H1 (cell line): ENCODE data around the gene KLK5. TPM values are rescaled to one million over a fixed set of nuclear protein-coding genes. Genes with fewer than 3 reads are reported as not detected.

Experiments
- CTCF ChIA-PET: fragments of 300-600 bp; sonication (Branson Sonifier 250); formaldehyde crosslinking; loops from one replicate; lab custom pipeline; 2021; ENCODE audit not compliant: partially characterized antibody; lab: Charles Lee
- POLR2A ChIA-PET: fragments of 300-600 bp; sonication (Branson Sonifier 250); formaldehyde crosslinking; loops from one replicate; lab custom pipeline; 2021; ENCODE audit warnings: inconsistent platforms; ENCODE audit not compliant: partially characterized antibody; lab: Charles Lee
- DNase-seq, 2 experiments: peaks; one replicate each; pipeline versions ENCODE4 v3.0.0 to v3.0.0-alpha.2; 2010 to 2022; ENCODE audit warnings: low spot score in 2 of 2, low read depth in 1 of 2, mixed read lengths in 1 of 2
- FAIRE-seq: peaks from 2 replicates; lab custom pipeline; 2011; peaks lifted over from hg19 to GRCh38; lab: Jason Lieb, UNC
- H2AFZ ChIP-seq: 2 replicates; pipeline ENCODE4 v1.8.1; 2012; ENCODE audit warnings: low read length, inconsistent platforms
- H2AK5ac ChIP-seq: 2 replicates; pipeline ENCODE4 v1.6.1; 2013; ENCODE audit warnings: low read depth, low read length
- H2BK120ac ChIP-seq: replicated peaks from 2 replicates; pipeline ENCODE3; 2013; ENCODE audit warnings: low read depth, low read length, inconsistent platforms
- H2BK12ac ChIP-seq: 2 replicates; pipeline ENCODE4 v1.6.1; 2013; ENCODE audit warnings: low read depth, low read length
- H2BK15ac ChIP-seq: 2 replicates; pipeline ENCODE4 v1.6.1; 2013; ENCODE audit warnings: low read length
- H2BK20ac ChIP-seq: 2 replicates; pipeline ENCODE4 v1.6.1; 2013; ENCODE audit warnings: low read length
- H2BK5ac ChIP-seq: 2 replicates; pipeline ENCODE4 v1.6.1; 2013; ENCODE audit warnings: low read depth, low read length
- H3K14ac ChIP-seq: 2 replicates; pipeline ENCODE4 v1.6.1; 2013; ENCODE audit warnings: inconsistent platforms; ENCODE audit not compliant: insufficient read length
- H3K18ac ChIP-seq: 2 replicates; pipeline ENCODE4 v1.6.1; 2013; ENCODE audit warnings: low read length; ENCODE audit errors: extremely low read depth
- H3K23ac ChIP-seq: 2 replicates; pipeline ENCODE4 v1.6.1; 2013; ENCODE audit warnings: inconsistent platforms; ENCODE audit not compliant: insufficient read length
- H3K23me2 ChIP-seq: 2 replicates; pipeline ENCODE4 v1.6.1; 2013; ENCODE audit warnings: low read depth, low read length
- H3K27ac ChIP-seq: 2 replicates; pipeline ENCODE4 v1.6.1; 2011; ENCODE audit warnings: low read depth, low read length, inconsistent platforms
- H3K27me3 ChIP-seq, 4 experiments: replicated peaks in 1 of 4; 1 replicate in 1 of 4; 2 replicates in 3 of 4; pipeline versions ENCODE4 v1.6.1 to v1.8.1; 2011 to 2013; ENCODE audit warnings: low read length in 3 of 4, mild to moderate bottlenecking in 3 of 4, inconsistent platforms in 2 of 4, mixed read lengths in 2 of 4, moderate library complexity in 1 of 4; ENCODE audit not compliant: control insufficient read depth in 3 of 4, insufficient read depth in 3 of 4; ENCODE audit errors: extremely low read depth in 1 of 4
- H3K36me3 ChIP-seq, 4 experiments: 2 replicates each; pipeline versions ENCODE4 v1.6.1 to v1.8.1; 2011 to 2013; ENCODE audit warnings: mild to moderate bottlenecking in 4 of 4, low read length in 3 of 4, moderate library complexity in 2 of 4, control low read depth in 1 of 4, inconsistent platforms in 1 of 4; ENCODE audit not compliant: insufficient read depth in 4 of 4, control insufficient read depth in 2 of 4
- H3K4ac ChIP-seq: replicated peaks from 2 replicates; pipeline ENCODE3; 2013; ENCODE audit warnings: low read length, low read depth, mixed read lengths, inconsistent platforms; ENCODE audit not compliant: insufficient read length
- H3K4me1 ChIP-seq, 4 experiments: replicated peaks in 1 of 4; 1 replicate in 1 of 4; 2 replicates in 3 of 4; pipeline versions ENCODE4 v1.6.1 to v1.8.1; 2011 to 2013; ENCODE audit warnings: low read length in 3 of 4, inconsistent platforms in 2 of 4, mixed read lengths in 1 of 4; ENCODE audit not compliant: insufficient read depth in 4 of 4, control insufficient read depth in 3 of 4
- H3K4me2 ChIP-seq, 2 experiments: 2 replicates each; pipeline versions ENCODE4 v1.6.1 to v1.8.1; 2011 to 2013; ENCODE audit warnings: low read depth in 2 of 2, low read length in 2 of 2, control low read depth in 1 of 2, inconsistent platforms in 1 of 2, mild to moderate bottlenecking in 1 of 2; ENCODE audit not compliant: insufficient read depth in 1 of 2
- H3K4me3 ChIP-seq, 4 experiments: fragments of 200-600, 300-600 bp in 1 of 4; sonication (generic), shearing (Covaris generic), sonication (Bioruptor Twin) in 1 of 4; 2 replicates each; pipeline versions ENCODE4 v1.5.1 to v1.8.1; 2011 to 2016; ENCODE audit warnings: low read length in 4 of 4, low read depth in 3 of 4, control low read depth in 2 of 4, inconsistent platforms in 2 of 4, mild to moderate bottlenecking in 2 of 4, mixed read lengths in 1 of 4, moderate library complexity in 1 of 4; ENCODE audit not compliant: insufficient read depth in 2 of 4; ENCODE audit errors: extremely low read depth in 1 of 4
- H3K56ac ChIP-seq: replicated peaks from 2 replicates; pipeline ENCODE3; 2013; ENCODE audit warnings: low read depth, mild to moderate bottlenecking, mixed read lengths, low read length, inconsistent platforms; ENCODE audit not compliant: insufficient read length
- H3K79me1 ChIP-seq: 2 replicates; pipeline ENCODE4 v1.6.1; 2013; ENCODE audit warnings: low read depth, low read length, control low read depth
- H3K79me2 ChIP-seq, 2 experiments: 2 replicates each; pipeline versions ENCODE4 v1.6.1 to v1.8.1; 2012 to 2013; ENCODE audit warnings: low read length in 2 of 2, mild to moderate bottlenecking in 2 of 2, inconsistent platforms in 1 of 2; ENCODE audit not compliant: insufficient read depth in 2 of 2, control insufficient read depth in 1 of 2
- H3K9ac ChIP-seq, 4 experiments: replicated peaks in 1 of 4; 1 replicate in 1 of 4; 2 replicates in 3 of 4; pipeline versions ENCODE4 v1.6.1 to v1.8.1; 2011 to 2013; ENCODE audit warnings: low read depth in 3 of 4, low read length in 3 of 4, control low read depth in 2 of 4, mild to moderate bottlenecking in 2 of 4, moderate library complexity in 2 of 4, inconsistent platforms in 1 of 4; ENCODE audit errors: extremely low read depth in 1 of 4
- H3K9me3 ChIP-seq, 2 experiments: 2 replicates each; pipeline versions ENCODE4 v1.6.1 to v1.8.1; 2012 to 2013; ENCODE audit warnings: mild to moderate bottlenecking in 2 of 2, moderate library complexity in 2 of 2, control low read depth in 1 of 2, inconsistent platforms in 1 of 2, low read depth in 1 of 2, low read length in 1 of 2, mixed read lengths in 1 of 2; ENCODE audit not compliant: insufficient read depth in 2 of 2
- H4K20me1 ChIP-seq, 2 experiments: replicated peaks in 1 of 2; 2 replicates each; pipeline versions ENCODE3 to v1.8.1; 2011 to 2013; ENCODE audit warnings: inconsistent platforms in 2 of 2, low read length in 2 of 2, mild to moderate bottlenecking in 1 of 2; ENCODE audit not compliant: insufficient read depth in 2 of 2, control insufficient read depth in 1 of 2
- H4K5ac ChIP-seq: 2 replicates; pipeline ENCODE4 v1.6.1; 2013; ENCODE audit warnings: low read length, low read depth, mixed read lengths, inconsistent platforms; ENCODE audit not compliant: insufficient read length
- H4K8ac ChIP-seq: 2 replicates; pipeline ENCODE4 v1.8.0; 2013; ENCODE audit warnings: mild to moderate bottlenecking, moderate library complexity, low read length, inconsistent platforms; ENCODE audit not compliant: insufficient read depth; ENCODE audit errors: extremely low read depth
- H4K91ac ChIP-seq: replicated peaks from 2 replicates; pipeline ENCODE3; 2013; ENCODE audit warnings: low read length, mixed read lengths, inconsistent platforms; ENCODE audit not compliant: insufficient read length
- ATF3 ChIP-seq: IDR thresholded peaks from 2 replicates; pipeline ENCODE4 v1.6.1; 2011; ENCODE audit warnings: low read depth, mild to moderate bottlenecking, low read length; ENCODE audit not compliant: insufficient read depth
- CHD1 ChIP-seq: IDR thresholded peaks from 2 replicates; pipeline ENCODE4 v1.6.1; 2012; ENCODE audit warnings: low read depth, low read length, improper control_type of control experiment
- CHD2 ChIP-seq: IDR thresholded peaks from 2 replicates; pipeline ENCODE4 v1.6.1; 2012; ENCODE audit warnings: low read length, improper control_type of control experiment
- FOSL1 ChIP-seq: IDR thresholded peaks from 2 replicates; pipeline ENCODE4 v1.6.1; 2011; ENCODE audit warnings: mild to moderate bottlenecking, low read depth, low read length, moderate library complexity; ENCODE audit not compliant: insufficient read depth
- GTF2F1 ChIP-seq: IDR thresholded peaks from 2 replicates; pipeline ENCODE4 v1.6.1; 2012; ENCODE audit warnings: low read depth, low read length, improper control_type of control experiment, borderline replicate concordance
- HDAC6 ChIP-seq: IDR thresholded peaks from one replicate; pipeline ENCODE4 v1.7.1; 2012; ENCODE audit warnings: low read depth, mild to moderate bottlenecking, inconsistent platforms, low read length, moderate library complexity
- JUND ChIP-seq: IDR thresholded peaks from 2 replicates; pipeline ENCODE4 v1.6.1; 2011; ENCODE audit warnings: mild to moderate bottlenecking, improper control_type of control experiment, low read length
- RBBP5 ChIP-seq: IDR thresholded peaks from 2 replicates; pipeline ENCODE4 v1.7.1; 2012; ENCODE audit warnings: low read depth, mild to moderate bottlenecking, inconsistent platforms, low read length, moderate library complexity, borderline replicate concordance
- WGBS, 2 experiments: shearing (Covaris generic) in 1 of 2; methylation state at CpG; one replicate each; pipeline versions ENCODE4 v1.1.6 to v1.1.7; 2013 to 2015; ENCODE audit warnings: low lambda C conversion rate in 2 of 2, mixed read lengths in 2 of 2, inconsistent platforms in 1 of 2, low coverage in 1 of 2, missing lambda C conversion rate in 1 of 2; ENCODE audit not compliant: insufficient replicate concordance in 2 of 2, insufficient coverage in 1 of 2, insufficient read length in 1 of 2; ENCODE audit errors: extremely low coverage in 1 of 2, missing lambda C conversion rate in 1 of 2; 5-methylcytosine and 5-hydroxymethylcytosine counted together
- polyA plus RNA-seq, 7 experiments: library from polyadenylated mRNA; depleted of rRNA in 3 of 7; stranded (reverse) in 5 of 7; unstranded in 2 of 7; fragments of >200 nt in 5 of 7; fragments of 200-250 nt in 2 of 7; gene quantifications; 1 replicate in 5 of 7; 2 replicates in 1 of 7; 4 replicates in 1 of 7; pipeline versions ENCODE4 v1.2.1 to v1.2.3, GENCODE V29; 2011 to 2013; ENCODE audit warnings: missing spikeins in 2 of 7, mixed read lengths in 2 of 7
- total RNA-seq: library from RNA; stranded (reverse); fragmentation: NEBNext Ultra II Directional; extraction: Animal tissue kit (Norgen Biotek cat#: 25700); gene quantifications from 2 replicates; pipeline ENCODE4 v1.2.1, GENCODE V29; 2021

KLK5 gene
- total and polyA plus RNA-seq, 2 of the 8 experiments (the other 6 are each of a cell fraction or from before 2014, with no cell fraction given), result 0.76 to 2.0 TPM

DNA sequence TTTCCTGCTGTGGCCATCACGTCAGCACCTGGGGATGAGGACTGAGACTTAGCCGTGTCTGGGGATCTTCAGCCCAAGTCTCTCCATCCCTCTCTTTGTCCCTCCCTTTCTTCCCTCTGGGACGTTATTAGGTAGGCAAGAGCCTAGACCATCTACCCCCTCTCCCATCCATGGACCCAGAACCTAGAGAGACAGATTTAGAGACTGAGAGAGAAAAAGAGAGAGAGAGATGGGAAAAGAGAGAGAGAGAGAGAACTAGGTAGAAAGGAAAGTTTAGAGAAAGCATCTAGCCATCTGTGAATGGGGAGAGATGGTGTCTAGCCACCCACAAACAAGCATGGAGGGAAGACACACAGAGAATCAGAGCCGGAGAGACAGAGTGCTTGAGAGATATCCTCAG lies 42.1 kb downstream of the KLK5 start:
- H2BK15ac ChIP-seq, result peak overlapping the region; percentile 73; the same call in 1 of the 2 replicates
- POLR2A ChIA-PET, result interaction anchor here (4.7 to 5.3 kb wide), 2 partner anchors 108 to 115 kb away, joined by 26 to 36 read pairs; no protein-coding TSS in a partner anchor

More for the DNA sequence above, 42.1 kb downstream of the KLK5 start:
- no peak overlapping the region for H3K23ac ChIP-seq
- no peaks in the 10 kb centered on the region for H3K79me1 ChIP-seq
- no peak overlapping the region for H3K4me3 ChIP-seq
- H3K4ac ChIP-seq, result no peak overlapping the region
- no peaks in the 10 kb centered on the region for H3K9me3 ChIP-seq
- DNase-seq (no peak), FAIRE-seq (no peak)
- TF ChIP-seq HDAC6 (no peak), ATF3 (no peak), CHD1 (no peak), CHD2 (no peak), FOSL1 (no peak), RBBP5 (no peak), JUND (no peak), GTF2F1 (no peak)
- no peak overlapping the region for H4K5ac ChIP-seq
- H2BK120ac ChIP-seq, result no peak overlapping the region
- no peak overlapping the region for H4K91ac ChIP-seq
- H4K8ac ChIP-seq, result no peak overlapping the region
- peaks cover 16% of the 10 kb centered on the region for H3K23me2 ChIP-seq
- 86% methylated on average over 4 of the region's 4 CpGs; no CpG with 5 or more reads in 1 of the 2 experiments for WGBS, 2 experiments
- no peak overlapping the region for H3K9ac ChIP-seq
- no peak overlapping the region for H3K18ac ChIP-seq
- H3K79me2 ChIP-seq, result no peaks in the 10 kb centered on the region
- no peak overlapping the region for H3K56ac ChIP-seq
- no peaks in the 10 kb centered on the region for H3K36me3 ChIP-seq
- 0 out of 2 replicates have a peak overlapping the region, but pooled peaks have one; percentile 12 for H2BK12ac ChIP-seq
- no peak overlapping the region for H3K14ac ChIP-seq
- H2BK5ac ChIP-seq, result no peak overlapping the region
- no peak overlapping the region; a peak in 1 of 4 replicates for H3K4me2 ChIP-seq
- no peak overlapping the region for H3K27ac ChIP-seq
- H2AK5ac ChIP-seq, result no peak overlapping the region; the same call in 1 of the 2 replicates
- CTCF ChIA-PET, result interaction anchor here (0.7 to 2.3 kb wide), 2 partner anchors 11 to 355 kb away, joined by 3 to 17 read pairs; no protein-coding TSS in a partner anchor
- H3K27me3 ChIP-seq, result peaks cover 21 to 42% (median 33%) of the 10 kb centered on the region in 4 experiments
- H4K20me1 ChIP-seq, result peaks cover 0 to 2% of the 10 kb centered on the region in 2 experiments
- no peak overlapping the region for H2BK20ac ChIP-seq
- peaks cover 0 to 14% (median 9%) of the 10 kb centered on the region in 4 experiments; a peak in 5 of 7 replicates for H3K4me1 ChIP-seq
- no peak overlapping the region for H2AFZ ChIP-seq
